Muscle layer of duodenum (tissue), 2 donors: ENCODE data around the gene POTEC.
"Not testable (repeated sequence)": the region's sequence is repeated elsewhere in the genome, so short reads cannot be mapped to it uniquely, and the experiment has no call there.

ENCODE experiments used
- H3K27ac ChIP-seq: one replicate; pipeline ENCODE4 v1.7.0; 2013; ENCODE audit warnings: mild to moderate bottlenecking, low read length
- H3K27me3 ChIP-seq: one replicate; pipeline ENCODE4 v1.7.0; 2013; ENCODE audit warnings: low read depth, mild to moderate bottlenecking, control low read depth, low read length
- H3K36me3 ChIP-seq, 2 donors: one replicate each; pipeline ENCODE4 v1.7.0; 2013; ENCODE audit warnings: low read length in 2 of 2, control low read depth in 1 of 2, mild to moderate bottlenecking in 1 of 2; ENCODE audit not compliant: insufficient read depth in 2 of 2, control insufficient read depth in 1 of 2
- H3K4me1 ChIP-seq, 2 donors: one replicate each; pipeline ENCODE4 v1.7.0; 2013; ENCODE audit warnings: low read length in 2 of 2, mild to moderate bottlenecking in 2 of 2, control low read depth in 1 of 2, moderate library complexity in 1 of 2; ENCODE audit not compliant: insufficient read depth in 2 of 2, control insufficient read depth in 1 of 2
- H3K4me3 ChIP-seq, 2 donors: one replicate each; pipeline ENCODE4 v1.7.0; 2013; ENCODE audit warnings: low read length in 2 of 2, low read depth in 1 of 2, mild to moderate bottlenecking in 1 of 2
- H3K9me3 ChIP-seq, 2 donors: one replicate each; pipeline ENCODE4 v1.7.0; 2013; ENCODE audit warnings: low read length in 2 of 2, control low read depth in 1 of 2, mild to moderate bottlenecking in 1 of 2; ENCODE audit not compliant: control insufficient read depth in 1 of 2
- donor health status: healthy.

Gene POTEC

GRCh38 chr18:14543446-14543964 is at the start of gene POTEC:
POTEC (minus strand) TSS chr18:14543600; CDS start chr18:14543146, 454 bp downstream.
- not testable (repeated sequence) for H3K27me3 ChIP-seq, H3K36me3 ChIP-seq, H3K4me3 ChIP-seq, H3K4me1 ChIP-seq, H3K27ac ChIP-seq, H3K9me3 ChIP-seq

GRCh38 chr18:14577971-14578370 is 34.6 kb upstream of the POTEC start:
- no peak overlapping the region for H3K4me3 ChIP-seq
- H3K4me1 ChIP-seq: no peaks in the 10 kb centered on the region
- H3K27me3 ChIP-seq: no peaks in the 10 kb centered on the region
- H3K36me3 ChIP-seq: no peaks in the 10 kb centered on the region
- H3K27ac ChIP-seq: no peak overlapping the region
- no peaks in the 10 kb centered on the region for H3K9me3 ChIP-seq

GRCh38 chr18:14559502-14559901 is 16.1 kb upstream of the POTEC start:
- H3K36me3 ChIP-seq, H3K4me3 ChIP-seq, H3K27me3 ChIP-seq, H3K4me1 ChIP-seq, H3K9me3 ChIP-seq, H3K27ac ChIP-seq: not testable (repeated sequence)

- H3K27me3 ChIP-seq, H3K36me3 ChIP-seq, H3K27ac ChIP-seq, H3K4me3 ChIP-seq, H3K9me3 ChIP-seq, H3K4me1 ChIP-seq: not testable (repeated sequence)
Measured at GRCh38 chr18:14531659-14532058, 11.7 kb downstream of the POTEC start.

GRCh38 chr18:14510707-14511106 is 32.7 kb downstream of the POTEC start:
- not testable (repeated sequence) for H3K4me1 ChIP-seq, H3K4me3 ChIP-seq, H3K27me3 ChIP-seq, H3K36me3 ChIP-seq, H3K27ac ChIP-seq, H3K9me3 ChIP-seq

- not testable (repeated sequence) for H3K36me3 ChIP-seq, H3K27me3 ChIP-seq, H3K4me3 ChIP-seq, H3K4me1 ChIP-seq, H3K27ac ChIP-seq, H3K9me3 ChIP-seq
Measured at GRCh38 chr18:14503691-14504090, 39.7 kb downstream of the POTEC start.

GRCh38 chr18:14501894-14502293 is 41.5 kb downstream of the POTEC start:
- H3K36me3 ChIP-seq, H3K9me3 ChIP-seq, H3K27ac ChIP-seq, H3K4me3 ChIP-seq, H3K27me3 ChIP-seq, H3K4me1 ChIP-seq: not testable (repeated sequence)

- not testable (repeated sequence) for H3K4me3 ChIP-seq, H3K9me3 ChIP-seq, H3K36me3 ChIP-seq, H3K27ac ChIP-seq, H3K4me1 ChIP-seq, H3K27me3 ChIP-seq
Measured at GRCh38 chr18:14489256-14490014, 54.0 kb downstream of the POTEC start.

- H3K9me3 ChIP-seq, H3K4me3 ChIP-seq, H3K27me3 ChIP-seq, H3K36me3 ChIP-seq, H3K27ac ChIP-seq, H3K4me1 ChIP-seq: not testable (repeated sequence)
Measured at GRCh38 chr18:14488789-14489188, 54.6 kb downstream of the POTEC start.

GRCh38 chr18:14486926-14487580 is 56.3 kb downstream of the POTEC start:
- H3K4me1 ChIP-seq, H3K27ac ChIP-seq, H3K4me3 ChIP-seq, H3K36me3 ChIP-seq, H3K27me3 ChIP-seq, H3K9me3 ChIP-seq: not testable (repeated sequence)

- not testable (repeated sequence) for H3K9me3 ChIP-seq, H3K4me1 ChIP-seq, H3K27ac ChIP-seq, H3K4me3 ChIP-seq, H3K27me3 ChIP-seq, H3K36me3 ChIP-seq
Measured at GRCh38 chr18:14479076-14479475, 64.3 kb downstream of the POTEC start.

- H3K4me1 ChIP-seq, H3K27me3 ChIP-seq, H3K4me3 ChIP-seq, H3K9me3 ChIP-seq, H3K36me3 ChIP-seq, H3K27ac ChIP-seq: not testable (repeated sequence)
Measured at GRCh38 chr18:14475520-14475919, 67.9 kb downstream of the POTEC start.
